Globus pallidus (tissue), 1 donor: Measurements from ENCODE around the gene PCDHAC2.
A peak's percentile ranks its signal among the peaks of the same experiment; 100 is the strongest.

Experiments
- DNase-seq: peaks from one replicate; pipeline ENCODE4 v3.0.0-alpha.2; 2015; ENCODE audit warnings: low spot score

PCDHAC2 gene

DNA sequence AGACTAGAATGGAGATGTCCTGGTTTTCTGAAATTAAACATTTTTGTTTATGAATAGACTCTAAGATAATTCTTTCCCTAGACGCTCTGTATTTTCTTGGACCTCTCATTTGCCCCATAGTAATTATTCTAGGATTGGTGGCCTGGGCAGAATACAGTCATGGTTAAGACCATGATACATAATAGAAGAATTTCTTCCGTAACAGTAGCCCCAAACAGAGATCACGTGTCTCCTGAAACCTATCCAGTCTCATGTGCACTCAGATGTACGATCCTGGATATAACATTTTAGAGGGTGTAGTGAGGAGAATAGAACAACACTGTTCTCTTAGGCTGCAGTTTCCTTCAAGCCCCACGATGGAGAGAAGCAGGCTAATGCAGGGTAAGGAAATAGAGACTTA lies 22.3 kb downstream of the PCDHAC2 start:
- DNase-seq = no peak

DNA sequence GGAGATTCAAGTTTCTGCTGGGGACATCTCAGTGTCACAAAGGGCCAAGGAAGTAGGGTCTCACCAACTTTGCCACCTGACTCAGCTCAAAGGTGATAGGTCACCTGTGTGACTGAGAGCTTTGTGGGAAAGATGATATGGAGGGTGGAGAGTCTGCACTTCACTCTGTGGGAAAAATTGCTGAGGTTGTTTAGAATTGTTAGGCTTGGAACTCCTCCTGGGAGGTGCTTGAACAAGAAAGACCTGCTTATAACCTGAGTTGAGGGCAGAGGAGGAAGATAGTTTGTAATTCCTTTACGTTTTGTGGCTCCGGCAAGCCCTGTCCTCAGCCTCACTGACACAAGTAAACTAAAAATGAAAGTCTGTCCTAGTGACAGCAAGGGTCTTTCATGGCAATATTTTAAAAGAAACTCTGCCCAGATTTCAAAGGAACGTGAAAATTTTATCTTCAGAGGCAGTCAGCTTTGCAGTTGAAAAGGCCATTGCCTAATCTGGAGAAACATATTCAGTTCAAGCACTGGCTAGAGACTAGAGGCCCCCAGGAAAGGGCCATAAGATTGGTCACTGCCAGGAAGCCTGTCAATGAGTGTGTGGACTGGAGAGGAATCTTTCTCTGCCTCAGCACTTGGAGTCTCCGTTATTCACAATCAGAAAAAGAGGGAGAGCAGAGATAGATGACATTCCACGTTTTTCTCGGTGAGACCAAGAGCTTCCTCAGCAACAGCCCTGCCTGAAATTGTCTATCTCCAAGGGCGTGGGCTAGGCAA lies 23.2 kb downstream of the PCDHAC2 start:
- DNase-seq = no peak

DNA sequence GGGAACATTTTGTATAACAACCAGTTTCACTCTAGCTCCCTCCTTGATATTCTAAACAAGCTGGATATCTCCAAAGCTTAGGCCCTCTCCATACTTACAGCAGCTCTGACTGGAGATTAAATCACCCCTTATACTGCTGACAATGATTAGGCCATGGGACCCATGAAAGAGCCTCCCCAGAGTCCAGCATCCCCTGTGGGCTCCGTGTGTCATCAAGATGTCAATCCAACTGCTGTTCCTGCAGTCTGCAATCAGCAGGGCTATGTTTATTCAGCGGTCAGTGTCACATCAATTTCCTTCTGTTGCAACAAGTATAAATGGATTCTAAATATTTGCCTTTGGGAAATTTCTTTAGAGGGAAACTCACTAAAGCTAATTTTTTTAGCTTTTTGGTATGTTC lies 26.6 kb downstream of the PCDHAC2 start:
- DNase-seq = no peak

DNA sequence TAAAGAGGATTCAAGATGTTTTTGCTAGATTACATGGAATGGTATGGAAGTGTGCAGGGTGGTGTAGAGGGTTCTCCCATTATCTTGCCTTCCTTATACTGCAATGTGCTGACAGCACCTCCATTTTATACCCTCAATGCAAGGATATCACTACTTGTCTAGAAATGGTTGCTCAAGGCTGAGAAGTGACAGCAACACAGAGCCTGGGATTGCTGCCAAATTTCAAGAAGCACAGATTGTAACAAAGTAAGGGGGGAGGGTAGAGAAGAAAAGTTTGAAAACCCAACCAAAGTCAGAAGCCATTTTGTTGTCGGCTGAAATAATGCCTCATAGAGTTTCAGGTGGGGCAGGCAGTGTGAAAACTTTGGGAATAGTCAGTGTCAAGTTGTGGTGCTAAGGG lies 29.8 kb downstream of the PCDHAC2 start:
- peak; percentile 20 for DNase-seq

DNA sequence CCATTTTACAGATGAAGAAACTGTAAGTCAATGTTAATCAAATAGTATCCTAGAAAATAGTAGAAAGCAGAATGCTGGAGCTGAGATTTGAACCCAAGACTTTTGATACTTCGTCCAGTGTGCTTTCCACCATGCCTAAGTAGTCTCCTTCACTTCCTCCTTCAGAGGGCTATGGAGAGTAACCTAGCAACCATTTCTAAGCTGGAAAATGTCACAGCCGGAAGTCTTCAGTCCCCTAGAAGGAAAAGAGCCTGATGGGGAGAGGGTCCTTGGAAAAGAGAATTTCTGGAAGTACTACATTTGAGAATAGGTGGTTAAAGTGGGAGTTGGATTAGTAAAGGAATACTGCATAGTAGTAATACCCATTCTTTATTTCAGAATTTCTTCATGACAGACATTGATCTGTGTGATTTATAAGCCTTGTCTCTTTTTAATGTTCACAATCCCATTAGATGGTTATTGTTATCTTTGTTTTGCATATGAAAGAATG lies 32.7 kb downstream of the PCDHAC2 start:
- DNase-seq = no peak

DNA sequence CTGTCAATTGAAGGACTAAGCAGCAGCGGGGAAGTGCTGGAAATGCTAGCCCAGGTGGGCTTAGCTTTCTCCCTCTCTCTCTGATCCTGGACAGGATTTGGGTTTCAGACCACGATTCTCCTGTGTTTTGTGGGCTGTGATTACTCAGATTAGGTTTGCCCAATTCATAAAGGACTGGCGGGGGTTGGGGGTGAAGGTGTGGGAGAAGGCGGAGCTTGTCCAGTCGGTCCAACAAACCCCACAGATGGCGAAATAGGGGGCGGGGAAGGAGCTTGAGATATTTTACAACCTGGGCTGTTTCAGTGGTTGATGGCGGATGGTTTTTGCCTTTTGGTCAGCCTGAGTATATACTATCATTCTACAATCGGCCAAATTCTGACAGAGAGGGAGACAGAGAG lies 35.2 kb downstream of the PCDHAC2 start:
- no peak for DNase-seq

DNA sequence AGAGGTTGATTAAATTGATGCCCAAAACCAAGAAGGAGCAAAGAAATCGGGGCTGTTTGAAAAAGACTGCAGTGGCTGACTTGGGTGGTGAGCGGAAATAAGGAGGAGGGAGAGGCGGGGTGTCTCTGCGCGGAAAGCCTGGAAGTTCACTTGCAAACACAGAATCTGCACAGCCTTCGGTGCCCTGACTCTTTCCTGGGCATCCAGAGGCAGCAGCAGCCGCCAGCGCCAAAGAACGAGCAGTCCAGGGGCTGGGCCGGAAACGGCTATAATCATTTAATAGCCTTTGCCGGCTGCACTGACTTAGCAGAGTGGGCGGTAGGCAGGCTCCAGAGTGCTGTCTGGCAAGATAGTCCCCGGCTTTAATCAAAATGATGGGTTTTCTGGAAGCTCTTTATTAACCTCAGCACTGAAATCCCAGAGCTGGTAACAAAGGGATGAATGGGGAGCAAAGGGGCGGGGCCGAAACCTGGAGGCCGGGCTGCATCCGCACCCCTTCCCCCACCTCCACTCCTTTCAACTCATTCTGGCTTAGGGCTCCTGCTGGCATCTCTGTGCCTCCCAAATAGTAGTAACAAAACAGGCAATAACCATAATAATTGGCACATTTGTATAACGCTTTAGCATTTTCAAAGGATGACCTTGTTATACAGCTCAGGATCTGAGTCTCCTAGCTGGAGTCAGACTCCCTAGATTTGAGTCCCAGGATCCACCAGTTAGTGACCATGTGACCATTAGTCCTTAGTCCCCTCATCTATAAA lies 35.7 kb downstream of the PCDHAC2 start:
- DNase-seq = peak; percentile 6

DNA sequence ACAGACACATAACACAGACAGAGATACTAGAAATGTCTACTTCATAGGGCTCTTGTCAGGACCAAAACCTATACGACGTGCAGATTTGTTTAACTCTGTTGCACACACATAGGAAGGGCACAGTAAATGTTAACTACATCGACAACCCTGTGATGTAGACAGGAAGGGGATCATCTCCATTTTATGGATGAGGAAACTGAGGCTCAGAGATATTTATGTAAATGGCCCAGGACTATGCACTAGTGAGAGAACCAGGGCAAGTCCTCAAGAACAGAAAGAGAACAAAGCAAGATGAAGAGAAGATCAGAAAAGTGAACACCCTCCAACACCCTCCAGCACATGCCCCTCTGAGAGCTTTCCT lies 36.3 kb downstream of the PCDHAC2 start:
- no peak for DNase-seq

DNA sequence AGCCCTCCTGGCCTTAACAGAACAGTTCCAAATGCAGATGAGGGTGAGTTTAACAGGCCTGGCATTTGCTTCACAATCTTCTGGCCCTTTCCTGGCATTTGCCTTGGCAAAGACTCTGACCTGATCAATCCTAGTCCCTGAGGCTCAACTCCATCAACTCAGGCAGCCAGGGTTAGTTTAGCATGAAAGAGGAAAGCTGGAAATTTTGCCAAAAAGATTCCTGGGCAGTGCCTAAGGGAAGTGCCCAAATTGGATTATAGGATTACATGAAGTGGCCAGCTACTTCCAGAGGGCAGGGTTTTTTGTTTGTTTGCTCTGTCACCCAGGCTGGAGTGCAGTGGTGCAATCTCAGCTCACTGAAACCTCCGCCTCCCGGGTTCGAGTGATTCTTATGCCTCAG lies 36.8 kb downstream of the PCDHAC2 start:
- no peak for DNase-seq

DNA sequence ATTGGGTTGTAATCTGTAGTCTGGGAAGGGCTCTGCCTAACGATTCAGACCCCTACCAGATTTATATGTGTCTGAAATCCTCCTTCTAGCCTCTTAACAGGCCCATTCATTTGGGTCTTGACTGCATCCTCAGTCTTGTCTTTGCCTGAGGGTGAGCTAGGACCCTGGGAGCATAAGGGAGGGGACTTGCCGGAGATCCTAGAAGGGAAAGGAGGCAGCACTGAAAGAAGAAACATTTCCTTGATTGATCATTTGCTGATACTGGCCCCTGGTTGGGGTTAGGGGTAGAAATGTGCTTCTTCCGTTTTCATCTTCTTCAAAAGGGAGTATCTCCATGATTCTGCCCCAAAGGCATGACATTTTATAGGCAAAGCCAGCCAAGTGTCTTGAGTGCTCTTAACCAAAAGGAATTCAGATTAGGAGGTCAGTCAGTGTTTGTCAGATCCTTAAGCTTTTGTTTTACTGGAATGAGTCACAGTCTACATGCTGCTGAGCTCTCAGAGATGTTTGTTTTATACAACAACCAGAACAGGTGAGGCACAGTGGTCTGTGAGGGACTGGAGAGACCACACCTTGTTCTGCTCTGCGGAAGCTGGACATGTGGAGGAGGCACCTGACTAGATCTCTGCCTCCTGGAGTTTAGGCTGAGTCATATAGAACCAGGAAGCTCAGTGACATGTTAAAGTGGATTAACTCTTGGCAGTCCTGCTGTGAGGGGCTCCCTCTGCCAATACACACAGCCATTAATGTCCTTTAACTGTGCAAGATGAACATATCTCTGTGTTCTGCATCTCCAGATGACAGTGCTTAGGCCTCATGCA lies 37.7 kb downstream of the PCDHAC2 start:
- DNase-seq = no peak

DNA sequence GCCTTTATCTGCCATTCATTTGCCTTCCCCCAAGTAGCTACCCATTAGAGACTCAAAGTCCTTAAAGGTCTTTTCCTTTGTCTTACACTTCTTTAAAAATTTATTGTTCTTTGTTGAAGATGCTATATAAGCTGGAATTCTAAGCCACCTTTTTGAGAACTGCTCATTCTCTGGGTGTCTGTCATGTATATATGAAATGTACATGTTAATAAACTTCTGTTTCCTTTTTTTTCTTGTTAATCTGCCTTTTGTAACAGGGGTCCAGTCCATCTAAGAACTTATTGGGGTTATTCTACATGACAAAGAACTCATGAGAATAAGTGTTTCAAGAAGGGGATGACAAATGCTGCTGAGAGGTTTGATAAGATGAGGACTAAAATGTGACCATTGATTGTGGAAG lies 41.5 kb downstream of the PCDHAC2 start:
- no peak for DNase-seq

DNA sequence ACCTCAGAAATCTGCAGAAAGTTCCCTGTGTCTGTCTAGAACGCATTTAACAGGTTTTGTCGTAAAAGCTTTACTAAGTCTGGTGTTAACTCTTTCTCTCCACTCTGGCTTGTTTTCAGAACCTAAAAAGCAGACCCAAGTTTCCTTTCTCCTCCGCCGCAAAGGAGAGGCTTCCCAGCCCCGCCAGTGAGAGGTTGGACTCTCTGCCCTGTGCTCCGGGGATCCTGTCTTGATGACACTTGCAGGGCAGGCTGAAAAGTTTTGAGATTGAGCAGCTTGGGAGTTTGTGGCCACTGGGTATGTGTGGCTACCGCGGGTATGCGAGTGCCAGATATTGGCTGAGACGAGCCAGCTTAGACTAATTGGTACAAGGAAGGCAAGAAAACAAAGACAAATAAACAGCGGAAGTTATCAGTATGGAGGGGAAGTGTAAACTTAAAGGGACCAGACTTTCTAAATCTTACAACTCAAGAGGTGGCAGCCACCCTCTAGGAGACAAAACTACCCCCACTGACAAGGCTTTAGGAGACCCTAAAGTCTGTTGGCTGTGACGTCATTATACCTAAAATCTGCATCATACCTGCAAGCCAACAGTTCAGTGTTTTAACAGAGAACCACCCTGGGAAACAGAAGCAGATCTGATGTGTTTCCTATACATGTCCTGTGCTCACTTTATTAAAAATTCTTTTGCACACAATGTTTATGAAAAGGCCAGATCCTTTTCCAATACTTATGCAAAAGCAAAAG lies 43.9 kb downstream of the PCDHAC2 start:
- no peak for DNase-seq

DNA sequence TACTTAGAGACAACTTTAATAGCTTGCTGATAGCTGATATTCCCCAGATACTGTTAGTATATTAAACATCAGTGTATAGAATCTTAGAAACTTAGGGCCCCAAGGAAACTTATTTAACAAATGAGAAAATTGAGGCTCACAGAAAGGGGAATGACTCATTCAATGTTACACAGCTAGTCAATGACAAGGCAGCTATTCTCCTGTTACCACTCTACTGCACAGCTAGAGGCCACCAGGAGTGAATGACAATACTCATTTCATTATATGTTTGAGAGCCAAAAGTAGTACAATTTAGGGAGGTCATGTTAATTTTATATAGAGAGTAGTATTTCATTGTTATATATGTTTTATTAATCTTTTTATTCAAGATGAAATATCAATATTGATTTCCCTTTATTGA lies 51.7 kb downstream of the PCDHAC2 start:
- no peak for DNase-seq
